Smooth muscle cell (in vitro differentiated cells): Measurements from ENCODE around the gene KIZ. TPM values are rescaled to one million over a fixed set of nuclear protein-coding genes. Genes with fewer than 3 reads are reported as not detected.
"Not testable (repeated sequence)": the region's sequence is repeated elsewhere in the genome, so short reads cannot be mapped to it uniquely, and the experiment has no call there.

Experiments used
- DNase-seq: peaks from one replicate; lab custom pipeline; 2025; ENCODE audit not compliant: unreplicated experiment; lab: John Stamatoyannopoulos, UW
- H2AFZ ChIP-seq: fragments of 200-600 bp; sonication (generic); 2 replicates; pipeline ENCODE4 v1.6.0; 2016; ENCODE audit warnings: antibody characterized with exemption, low read depth, mild to moderate bottlenecking
- H3F3A ChIP-seq: fragments of 200-600 bp; sonication (generic); 2 replicates; pipeline ENCODE4 v1.6.0; 2017; ENCODE audit warnings: antibody characterized with exemption, low read depth
- H3K27ac ChIP-seq: fragments of 200-600 bp; sonication (generic); 2 replicates; pipeline ENCODE4 v1.5.1; 2016; ENCODE audit warnings: low read depth, mild to moderate bottlenecking
- H3K27me3 ChIP-seq: fragments of 200-600 bp; sonication (generic); 2 replicates; pipeline ENCODE4 v1.6.1; 2016; ENCODE audit warnings: low read depth, mild to moderate bottlenecking
- H3K36me3 ChIP-seq: fragments of 200-600 bp; sonication (generic); 2 replicates; pipeline ENCODE4 v1.5.1; 2016; ENCODE audit warnings: low read depth
- H3K4me1 ChIP-seq: fragments of 200-600 bp; sonication (generic); 2 replicates; pipeline ENCODE4 v1.5.1; 2016; ENCODE audit warnings: low read depth
- H3K4me2 ChIP-seq: fragments of 200-600 bp; sonication (generic); 2 replicates; pipeline ENCODE4 v1.6.0; 2016; ENCODE audit warnings: mild to moderate bottlenecking
- H3K4me3 ChIP-seq: fragments of 200-600 bp; sonication (generic); 2 replicates; pipeline ENCODE4 v1.5.1; 2016; ENCODE audit warnings: mild to moderate bottlenecking
- H3K79me2 ChIP-seq: fragments of 200-600 bp; sonication (generic); 2 replicates; pipeline ENCODE4 v1.6.0; 2016; ENCODE audit warnings: low read depth, mild to moderate bottlenecking
- H3K9ac ChIP-seq: fragments of 200-600 bp; sonication (generic); 2 replicates; pipeline ENCODE4 v1.6.0; 2016; ENCODE audit warnings: low read depth
- H3K9me3 ChIP-seq: fragments of 200-600 bp; sonication (generic); replicated peaks from 2 replicates; pipeline ENCODE4 v1.5.1; 2016; ENCODE audit warnings: low read depth
- H4K20me1 ChIP-seq: fragments of 200-600 bp; sonication (generic); 2 replicates; pipeline ENCODE4 v1.6.0; 2016; ENCODE audit warnings: low read depth
- CTCF ChIP-seq: fragments of 200-600 bp; sonication (generic); IDR thresholded peaks from 2 replicates; pipeline ENCODE4 v1.5.1; 2017; ENCODE audit warnings: borderline replicate concordance, mild to moderate bottlenecking, antibody characterized with exemption; ENCODE audit not compliant: insufficient read depth, poor library complexity, severe bottlenecking
- WGBS: methylation state at CpG from one replicate; pipeline ENCODE4 v1.1.7; 2016; ENCODE audit warnings: low lambda C conversion rate; 5-methylcytosine and 5-hydroxymethylcytosine counted together
- polyA plus RNA-seq: library from polyadenylated mRNA; unstranded; fragments of >200 nt; fragmentation: Nextera tagmentation; extraction: Ambion mirVana; gene quantifications from 2 replicates; pipeline ENCODE4 v1.2.1, GENCODE V29; 2016
- total RNA-seq: library from RNA; depleted of rRNA; stranded (reverse); fragments of >200 nt; gene quantifications from 2 replicates; pipeline ENCODE4 v1.2.3, GENCODE V29; 2014

KIZ gene
- total and polyA plus RNA-seq, 2 experiments from 2014 or later, result 19.2 to 20.9 TPM

GRCh38 chr20:21244808-21245207 is 118.9 kb downstream of the KIZ start:
- Histone ChIP-seq H3K27ac (no peak overlapping the region), H3K4me1 (no peaks in the 10 kb centered on the region), H3K9me3 (no peaks in the 10 kb centered on the region), H3F3A (no peaks in the 10 kb centered on the region), H2AFZ (no peak overlapping the region), H3K79me2 (no peaks in the 10 kb centered on the region), H3K36me3 (no peaks in the 10 kb centered on the region), H4K20me1 (no peaks in the 10 kb centered on the region), H3K4me3 (no peak overlapping the region), H3K4me2 (no peak overlapping the region), H3K27me3 (no peaks in the 10 kb centered on the region), H3K9ac (no peak overlapping the region)
- TF ChIP-seq CTCF, result no peak
- WGBS, result 93% methylated on average over 3 of the region's 3 CpGs
- DNase-seq, result no peak

GRCh38 chr20:21246161-21246560 is 120.3 kb downstream of the KIZ start:
- Histone ChIP-seq H4K20me1 (no peaks in the 10 kb centered on the region), H3K9ac (no peak overlapping the region), H3K4me3 (no peak overlapping the region), H3K36me3 (no peaks in the 10 kb centered on the region), H3K4me2 (no peak overlapping the region), H3K9me3 (no peaks in the 10 kb centered on the region), H3K27me3 (no peaks in the 10 kb centered on the region), H2AFZ (no peak overlapping the region), H3F3A (no peaks in the 10 kb centered on the region), H3K79me2 (no peaks in the 10 kb centered on the region), H3K4me1 (no peaks in the 10 kb centered on the region), H3K27ac (no peak overlapping the region)
- no peak for DNase-seq
- no peak for TF ChIP-seq CTCF
- 93% methylated on average over 3 of the region's 3 CpGs for WGBS

GRCh38 chr20:21247603-21248095 is 121.8 kb downstream of the KIZ start:
- not testable (repeated sequence) for H3K9me3 ChIP-seq, H4K20me1 ChIP-seq, H3K4me2 ChIP-seq, H3K4me3 ChIP-seq, H3K27ac ChIP-seq, H2AFZ ChIP-seq, H3K27me3 ChIP-seq, H3F3A ChIP-seq, H3K4me1 ChIP-seq, H3K9ac ChIP-seq, H3K79me2 ChIP-seq, H3K36me3 ChIP-seq, DNase-seq
- WGBS, result 81% methylated on average over 8 of the region's 8 CpGs

GRCh38 chr20:21251278-21251677 is 125.4 kb downstream of the KIZ start:
- H3K27me3 ChIP-seq, result no peaks in the 10 kb centered on the region
- 39% methylated on average over 6 of the region's 6 CpGs for WGBS
- no peak for TF ChIP-seq CTCF
- H3K79me2 ChIP-seq, result no peaks in the 10 kb centered on the region
- H3K9me3 ChIP-seq, result no peaks in the 10 kb centered on the region
- no peak overlapping the region for H3K4me2 ChIP-seq
- no peak for DNase-seq
- H3K9ac ChIP-seq, result no peak overlapping the region
- no peaks in the 10 kb centered on the region for H3F3A ChIP-seq
- no peak overlapping the region for H3K4me3 ChIP-seq
- H3K27ac ChIP-seq, result no peak overlapping the region
- H3K4me1 ChIP-seq, result no peaks in the 10 kb centered on the region
- no peaks in the 10 kb centered on the region for H4K20me1 ChIP-seq
- H3K36me3 ChIP-seq, result no peaks in the 10 kb centered on the region
- no peak overlapping the region for H2AFZ ChIP-seq
